Measurements from ENCODE around the gene RNLS.

RNLS gene

DNA sequence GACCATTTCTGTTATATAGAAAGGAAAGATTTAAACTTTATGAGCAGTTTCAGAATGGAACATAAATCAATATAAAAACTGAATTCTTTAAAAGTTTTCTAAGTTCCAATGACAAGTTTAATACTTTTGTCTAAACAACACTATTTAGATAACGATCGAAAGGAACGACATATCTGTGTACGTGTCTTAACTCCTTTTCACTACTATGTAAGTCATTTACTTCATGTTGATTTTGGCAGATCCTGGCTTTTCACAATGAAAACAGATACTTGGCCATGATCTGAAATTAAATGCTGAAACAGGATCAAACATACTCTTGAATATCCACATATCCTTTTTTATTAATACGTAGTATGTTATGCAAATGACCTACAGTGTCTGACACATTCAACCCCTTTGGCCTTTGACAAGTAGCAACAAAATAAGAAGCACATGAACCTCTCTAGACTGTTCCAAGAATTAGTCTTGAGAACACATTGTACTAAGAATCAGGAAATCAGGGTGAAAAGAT, 41.9 kb downstream of the RNLS start:
- Histone ChIP-seq H2AFZ (ENCODE audit: low read depth, low read length, severe bottlenecking) (no peak overlapping the region), H3K4me3 (ENCODE audit: insufficient read depth, low read length, poor library complexity, severe bottlenecking) (no peak overlapping the region), H3K9me3 (ENCODE audit: insufficient read depth, low read length) (no peaks in the 10 kb centered on the region), H3K4me2 (ENCODE audit: low read depth, low read length, poor library complexity, severe bottlenecking) (no peak overlapping the region), H3K27ac (ENCODE audit: low read depth, low read length) (no peak overlapping the region), H3K79me2 (ENCODE audit: insufficient read depth, low read length) (no peaks in the 10 kb centered on the region), H3K36me3 (ENCODE audit: low read length) (no peaks in the 10 kb centered on the region), H3K27me3 (ENCODE audit: low read length) (no peaks in the 10 kb centered on the region), H3F3A (ENCODE audit: insufficient read depth) (no peaks in the 10 kb centered on the region), H3K9me2 (replicated peaks; ENCODE audit: insufficient read depth, low read length) (no peaks in the 10 kb centered on the region), H4K20me1 (ENCODE audit: low read depth, low read length) (no peaks in the 10 kb centered on the region), H3K9ac (ENCODE audit: low read length) (no peak overlapping the region)
- TF ChIP-seq, protein P1, sequence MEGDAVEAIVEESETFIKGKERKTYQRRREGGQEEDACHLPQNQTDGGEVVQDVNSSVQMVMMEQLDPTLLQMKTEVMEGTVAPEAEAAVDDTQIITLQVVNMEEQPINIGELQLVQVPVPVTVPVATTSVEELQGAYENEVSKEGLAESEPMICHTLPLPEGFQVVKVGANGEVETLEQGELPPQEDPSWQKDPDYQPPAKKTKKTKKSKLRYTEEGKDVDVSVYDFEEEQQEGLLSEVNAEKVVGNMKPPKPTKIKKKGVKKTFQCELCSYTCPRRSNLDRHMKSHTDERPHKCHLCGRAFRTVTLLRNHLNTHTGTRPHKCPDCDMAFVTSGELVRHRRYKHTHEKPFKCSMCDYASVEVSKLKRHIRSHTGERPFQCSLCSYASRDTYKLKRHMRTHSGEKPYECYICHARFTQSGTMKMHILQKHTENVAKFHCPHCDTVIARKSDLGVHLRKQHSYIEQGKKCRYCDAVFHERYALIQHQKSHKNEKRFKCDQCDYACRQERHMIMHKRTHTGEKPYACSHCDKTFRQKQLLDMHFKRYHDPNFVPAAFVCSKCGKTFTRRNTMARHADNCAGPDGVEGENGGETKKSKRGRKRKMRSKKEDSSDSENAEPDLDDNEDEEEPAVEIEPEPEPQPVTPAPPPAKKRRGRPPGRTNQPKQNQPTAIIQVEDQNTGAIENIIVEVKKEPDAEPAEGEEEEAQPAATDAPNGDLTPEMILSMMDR (IDR thresholded peaks at IDR 0.05; ENCODE audit: insufficient read depth, low read length, poor library complexity, severe bottlenecking) = no peak
- TF ChIP-seq EZH2phosphoT487 (conservative IDR thresholded peaks at IDR 0.05; ENCODE audit: low read length) = no peak

DNA sequence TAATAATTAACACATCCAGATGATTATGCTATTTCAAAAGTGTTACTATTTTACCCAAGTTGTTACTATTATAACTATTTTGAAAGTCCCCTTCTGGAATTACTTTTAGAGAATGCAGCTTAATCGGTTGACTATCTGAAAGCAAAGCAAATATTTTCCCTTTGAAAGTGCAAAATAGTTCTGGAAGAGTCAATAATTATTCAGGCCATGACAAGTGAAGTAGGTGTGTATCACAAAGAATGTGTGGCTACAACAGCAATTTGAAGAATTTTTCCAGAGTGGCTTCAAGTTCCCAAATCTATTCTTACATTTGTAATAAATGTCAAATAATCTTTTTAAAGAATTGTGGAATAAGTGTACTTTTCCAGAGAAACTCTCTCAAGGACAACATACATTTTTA, 42.8 kb downstream of the RNLS start:
- no peaks in the 10 kb centered on the region for H3K27me3 ChIP-seq (ENCODE audit: low read length)
- no peaks in the 10 kb centered on the region for H3K36me3 ChIP-seq (ENCODE audit: low read length)
- H2AFZ ChIP-seq (ENCODE audit: low read depth, low read length, severe bottlenecking) = no peak overlapping the region
- H3K79me2 ChIP-seq (ENCODE audit: insufficient read depth, low read length) = no peaks in the 10 kb centered on the region
- no peaks in the 10 kb centered on the region for H4K20me1 ChIP-seq (ENCODE audit: low read depth, low read length)
- H3K9me3 ChIP-seq (ENCODE audit: insufficient read depth, low read length) = no peaks in the 10 kb centered on the region
- TF ChIP-seq, protein P1 (IDR thresholded peaks at IDR 0.05; ENCODE audit: insufficient read depth, low read length, poor library complexity, severe bottlenecking) = no peak
- no peak for TF ChIP-seq EZH2phosphoT487 (conservative IDR thresholded peaks at IDR 0.05; ENCODE audit: low read length)
- H3F3A ChIP-seq (ENCODE audit: insufficient read depth) = no peaks in the 10 kb centered on the region
- no peak overlapping the region for H3K4me3 ChIP-seq (ENCODE audit: insufficient read depth, low read length, poor library complexity, severe bottlenecking)
- H3K9ac ChIP-seq (ENCODE audit: low read length) = no peak overlapping the region
- no peaks in the 10 kb centered on the region for H3K9me2 ChIP-seq (replicated peaks; ENCODE audit: insufficient read depth, low read length)
- no peak overlapping the region for H3K4me2 ChIP-seq (ENCODE audit: low read depth, low read length, poor library complexity, severe bottlenecking)
- H3K27ac ChIP-seq (ENCODE audit: low read depth, low read length) = no peak overlapping the region

DNA sequence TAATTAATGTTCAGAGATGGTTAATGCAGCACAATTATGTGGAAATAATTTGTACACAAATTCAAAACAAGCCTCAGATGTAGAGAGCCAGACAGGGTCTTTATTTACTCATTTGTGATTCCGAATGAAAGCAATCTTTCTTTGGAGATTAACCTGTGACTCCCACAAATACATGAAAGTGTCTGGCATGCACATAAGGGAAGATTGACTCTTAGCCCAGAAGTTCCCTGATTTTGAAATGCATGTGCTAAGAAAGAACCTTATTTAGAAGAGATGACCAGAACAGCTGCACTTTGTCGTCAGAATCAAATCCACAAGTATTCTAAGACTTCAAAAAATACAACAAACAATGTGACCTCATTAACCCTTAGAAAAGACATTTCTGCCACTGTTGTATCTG, 45.1 kb downstream of the RNLS start:
- Histone ChIP-seq H2AFZ (ENCODE audit: low read depth, low read length, severe bottlenecking) (no peak overlapping the region), H3K27me3 (ENCODE audit: low read length) (no peaks in the 10 kb centered on the region), H3K9me3 (ENCODE audit: insufficient read depth, low read length) (no peaks in the 10 kb centered on the region), H3K4me2 (ENCODE audit: low read depth, low read length, poor library complexity, severe bottlenecking) (no peak overlapping the region), H4K20me1 (ENCODE audit: low read depth, low read length) (no peaks in the 10 kb centered on the region), H3K79me2 (ENCODE audit: insufficient read depth, low read length) (no peaks in the 10 kb centered on the region), H3K4me3 (ENCODE audit: insufficient read depth, low read length, poor library complexity, severe bottlenecking) (no peak overlapping the region), H3K9me2 (replicated peaks; ENCODE audit: insufficient read depth, low read length) (no peaks in the 10 kb centered on the region), H3F3A (ENCODE audit: insufficient read depth) (no peaks in the 10 kb centered on the region), H3K36me3 (ENCODE audit: low read length) (no peaks in the 10 kb centered on the region), H3K27ac (ENCODE audit: low read depth, low read length) (no peak overlapping the region), H3K9ac (ENCODE audit: low read length) (no peak overlapping the region)
- TF ChIP-seq, protein P1 (IDR thresholded peaks at IDR 0.05; ENCODE audit: insufficient read depth, low read length, poor library complexity, severe bottlenecking) = no peak
- no peak for TF ChIP-seq EZH2phosphoT487 (conservative IDR thresholded peaks at IDR 0.05; ENCODE audit: low read length)
